GM12875 (cell line): ENCODE results near the gene KRTAP9-9.
"Not testable (repeated sequence)": the region's sequence is repeated elsewhere in the genome, so short reads cannot be mapped to it uniquely, and the experiment has no call there.

Experiments used
- H3K4me3 ChIP-seq: one replicate; pipeline ENCODE4 v1.5.1; 2011; ENCODE audit warnings: low read depth, low read length, control low read depth
- CTCF ChIP-seq: IDR thresholded peaks from 2 replicates; pipeline ENCODE4 v1.5.1; 2011; ENCODE audit warnings: low read depth, mild to moderate bottlenecking, control low read depth, inconsistent platforms, low read length, moderate library complexity, borderline replicate concordance; ENCODE audit not compliant: insufficient read depth

Gene KRTAP9-9

GRCh38 chr17:41255381-41256290 lies at the start of gene KRTAP9-9:
Gene KRTAP9-9 (plus strand): TSS chr17:41255384.
- H3K4me3 ChIP-seq = not testable (repeated sequence)

- H3K4me3 ChIP-seq = no peak overlapping the region
- no peak for TF ChIP-seq CTCF
Measured at GRCh38 chr17:41211845-41212466, 43.2 kb upstream of the KRTAP9-9 start.

- TF ChIP-seq CTCF = no peak
- H3K4me3 ChIP-seq = no peak overlapping the region
Measured at GRCh38 chr17:41212524-41213169, 42.5 kb upstream of the KRTAP9-9 start.

- no peak for TF ChIP-seq CTCF
- H3K4me3 ChIP-seq = no peak overlapping the region
Measured at GRCh38 chr17:41215681-41216080, 39.5 kb upstream of the KRTAP9-9 start.

- no peak for TF ChIP-seq CTCF
- H3K4me3 ChIP-seq = no peak overlapping the region
Measured at GRCh38 chr17:41223821-41224220, 31.4 kb upstream of the KRTAP9-9 start.

- no peak for TF ChIP-seq CTCF
- no peak overlapping the region for H3K4me3 ChIP-seq
Measured at GRCh38 chr17:41226051-41226450, 29.1 kb upstream of the KRTAP9-9 start.

GRCh38 chr17:41226598-41227095 lies 28.5 kb upstream of the KRTAP9-9 start, which contains the start of gene KRTAP9-2:
Gene KRTAP9-2 (plus strand): TSS chr17:41226648. CDS start chr17:41226655, 7 bp downstream.
- H3K4me3 ChIP-seq = not testable (repeated sequence)
